Measurements from ENCODE around the gene ATP2A2. TPM values are rescaled to one million over a fixed set of nuclear protein-coding genes. Genes with fewer than 3 reads are reported as not detected.

Gene ATP2A2
- total and polyA plus RNA-seq, 2 of the 4 experiments (the other 2 are of a cell fraction): 166 to 225 TPM

DNA sequence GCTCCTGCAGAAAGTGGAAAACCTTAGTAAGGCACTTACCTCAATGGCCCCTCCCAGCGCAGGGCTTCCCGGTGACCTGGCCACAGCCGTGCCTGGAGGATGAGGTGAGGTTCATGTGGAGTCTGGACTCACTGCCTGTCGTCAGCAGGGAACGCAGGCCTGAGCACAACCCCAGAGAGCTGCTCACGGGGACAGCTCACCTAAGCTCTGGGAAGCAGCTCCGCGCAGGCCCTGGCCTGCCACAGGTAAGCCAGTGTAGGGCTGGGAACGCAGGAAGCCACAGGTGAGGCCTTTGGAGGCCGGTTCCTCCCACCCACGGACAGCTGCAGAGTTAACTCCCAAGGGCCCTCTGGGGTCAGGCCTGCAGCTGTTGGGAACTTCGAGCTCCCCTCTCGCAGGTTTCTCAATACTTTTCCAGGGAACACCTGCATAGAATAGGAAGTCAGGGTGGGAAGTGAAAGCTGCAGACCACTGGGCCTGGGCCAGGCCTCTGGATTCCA is 89.7 kb downstream of the ATP2A2 start:
- CTCF ChIA-PET: no interaction called here
- Histone ChIP-seq H3K27me3 (ENCODE audit: control insufficient read depth, insufficient read depth, low read length) (no peaks in the 10 kb centered on the region), H3K9ac (ENCODE audit: low read depth, low read length) (no peak overlapping the region), H3K4me2 (ENCODE audit: low read depth, low read length) (no peak overlapping the region), H3K56ac (ENCODE audit: extremely low read depth, insufficient read depth, low read length) (no peak overlapping the region), H3K36me3 (ENCODE audit: control insufficient read depth, insufficient read depth, low read length) (peaks cover 30% of the 10 kb centered on the region), H3K4me1 (ENCODE audit: control insufficient read depth, insufficient read depth, low read length) (peaks cover 13% of the 10 kb centered on the region), H4K5ac (ENCODE audit: low read depth, low read length) (no peak overlapping the region), H3K4ac (ENCODE audit: low read depth, low read length) (no peak overlapping the region), H3K27ac (ENCODE audit: insufficient read depth, low read length) (no peak overlapping the region), H2AFZ (replicated peaks; ENCODE audit: low read length, poor library complexity) (no peak overlapping the region), H3K18ac (ENCODE audit: low read depth, low read length) (no peak overlapping the region), H3K14ac (replicated peaks; ENCODE audit: low read depth, low read length) (no peak overlapping the region), H2BK20ac (ENCODE audit: low read depth, low read length) (no peak overlapping the region), H3K79me1 (ENCODE audit: low read depth in 1 of 2, low read length in 2 of 2) (peaks cover 3 to 5% of the 10 kb centered on the region in 2 experiments; a peak in 2 of 4 replicates), H4K20me1 (ENCODE audit: insufficient read depth, low read length) (no peaks in the 10 kb centered on the region; the same call in 1 of the 2 replicates), H4K8ac (ENCODE audit: low read depth in 2 of 2, low read length in 2 of 2) (no peak overlapping the region), H2AK9ac (replicated peaks; ENCODE audit: low read depth, low read length, poor library complexity) (no peak overlapping the region), H3K23ac (ENCODE audit: low read depth, low read length) (no peak overlapping the region), H2BK5ac (ENCODE audit: low read depth, low read length, poor library complexity, severe bottlenecking) (no peak overlapping the region), H2BK15ac (ENCODE audit: low read depth, low read length) (no peak overlapping the region), H2BK120ac (ENCODE audit: low read depth, low read length) (no peak overlapping the region), H3K9me1 (ENCODE audit: insufficient read depth, low read length) (peaks cover 6% of the 10 kb centered on the region; the same call in 1 of the 2 replicates), H3K4me3 (ENCODE audit: insufficient read depth, low read depth, low read length) (no peak overlapping the region), H2AK5ac (ENCODE audit: low read depth, low read length) (no peak overlapping the region), H4K91ac (ENCODE audit: insufficient read depth, low read depth, low read length) (no peak overlapping the region), H3K9me3 (ENCODE audit: control insufficient read depth, insufficient read depth, low read length) (no peaks in the 10 kb centered on the region)
- ATAC-seq (ENCODE audit: low read depth): no peak
- intact Hi-C loops (cut with micrococcal nuclease) (no loop called here), dilution Hi-C loops (cut with HindIII; ENCODE audit: low sequenced_read_pairs, unreplicated experiment) (no loop called here), in situ Hi-C loops (cut with MboI; ENCODE audit: low sequenced_read_pairs) (no loop called here)
- 100% methylated on average over 4 of the region's 13 CpGs; no CpG with 5 or more reads in 1 of the 2 experiments for WGBS, 2 experiments (ENCODE audit: extremely low coverage in 2 of 2, insufficient read length in 1 of 2)
- DNase-seq: no peak
- POLR2A ChIA-PET (ENCODE audit: unreplicated experiment): no interaction called here
- TF ChIP-seq, protein P1, sequence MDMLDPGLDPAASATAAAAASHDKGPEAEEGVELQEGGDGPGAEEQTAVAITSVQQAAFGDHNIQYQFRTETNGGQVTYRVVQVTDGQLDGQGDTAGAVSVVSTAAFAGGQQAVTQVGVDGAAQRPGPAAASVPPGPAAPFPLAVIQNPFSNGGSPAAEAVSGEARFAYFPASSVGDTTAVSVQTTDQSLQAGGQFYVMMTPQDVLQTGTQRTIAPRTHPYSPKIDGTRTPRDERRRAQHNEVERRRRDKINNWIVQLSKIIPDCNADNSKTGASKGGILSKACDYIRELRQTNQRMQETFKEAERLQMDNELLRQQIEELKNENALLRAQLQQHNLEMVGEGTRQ (IDR thresholded peaks at IDR 0.05; ENCODE audit: low read depth, low read length): no peak
- TF ChIP-seq SMC3 (IDR thresholded peaks at IDR 0.05; ENCODE audit: low read depth, low read length) (no peak), CHD1 (IDR thresholded peaks at IDR 0.05; ENCODE audit: low read depth, low read length) (no peak), MXI1 (IDR thresholded peaks at IDR 0.05; ENCODE audit: borderline replicate concordance, low read depth, low read length) (no peak), POLR2A (IDR thresholded peaks at IDR 0.05; ENCODE audit: low read depth, low read length) (no peak), CEBPB (IDR thresholded peaks at IDR 0.05; ENCODE audit: low read depth, low read length) (no peak), RAD21 (IDR thresholded peaks at IDR 0.05; ENCODE audit: low read length) (no peak), MAZ (IDR thresholded peaks at IDR 0.05; ENCODE audit: borderline replicate concordance, low read depth, low read length) (no peak), BHLHE40 (IDR thresholded peaks at IDR 0.05; ENCODE audit: low read depth, low read length) (no peak), RCOR1 (IDR thresholded peaks at IDR 0.05; ENCODE audit: insufficient replicate concordance, low read length) (no peak), FOS (IDR thresholded peaks at IDR 0.05; ENCODE audit: low read depth, low read length) (no peak), NFE2L2 (IDR thresholded peaks at IDR 0.05; ENCODE audit: low read depth, low read length) (no peak), MAFK (IDR thresholded peaks at IDR 0.05; ENCODE audit: low read depth, low read length) (no peak), RFX5 (IDR thresholded peaks at IDR 0.05; ENCODE audit: low read depth, low read length) (no peak)
- TF ChIP-seq, protein P2, sequence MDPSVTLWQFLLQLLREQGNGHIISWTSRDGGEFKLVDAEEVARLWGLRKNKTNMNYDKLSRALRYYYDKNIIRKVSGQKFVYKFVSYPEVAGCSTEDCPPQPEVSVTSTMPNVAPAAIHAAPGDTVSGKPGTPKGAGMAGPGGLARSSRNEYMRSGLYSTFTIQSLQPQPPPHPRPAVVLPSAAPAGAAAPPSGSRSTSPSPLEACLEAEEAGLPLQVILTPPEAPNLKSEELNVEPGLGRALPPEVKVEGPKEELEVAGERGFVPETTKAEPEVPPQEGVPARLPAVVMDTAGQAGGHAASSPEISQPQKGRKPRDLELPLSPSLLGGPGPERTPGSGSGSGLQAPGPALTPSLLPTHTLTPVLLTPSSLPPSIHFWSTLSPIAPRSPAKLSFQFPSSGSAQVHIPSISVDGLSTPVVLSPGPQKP (IDR thresholded peaks at IDR 0.05; ENCODE audit: borderline replicate concordance, low read depth, low read length): no peak
- TF ChIP-seq, protein P3, sequence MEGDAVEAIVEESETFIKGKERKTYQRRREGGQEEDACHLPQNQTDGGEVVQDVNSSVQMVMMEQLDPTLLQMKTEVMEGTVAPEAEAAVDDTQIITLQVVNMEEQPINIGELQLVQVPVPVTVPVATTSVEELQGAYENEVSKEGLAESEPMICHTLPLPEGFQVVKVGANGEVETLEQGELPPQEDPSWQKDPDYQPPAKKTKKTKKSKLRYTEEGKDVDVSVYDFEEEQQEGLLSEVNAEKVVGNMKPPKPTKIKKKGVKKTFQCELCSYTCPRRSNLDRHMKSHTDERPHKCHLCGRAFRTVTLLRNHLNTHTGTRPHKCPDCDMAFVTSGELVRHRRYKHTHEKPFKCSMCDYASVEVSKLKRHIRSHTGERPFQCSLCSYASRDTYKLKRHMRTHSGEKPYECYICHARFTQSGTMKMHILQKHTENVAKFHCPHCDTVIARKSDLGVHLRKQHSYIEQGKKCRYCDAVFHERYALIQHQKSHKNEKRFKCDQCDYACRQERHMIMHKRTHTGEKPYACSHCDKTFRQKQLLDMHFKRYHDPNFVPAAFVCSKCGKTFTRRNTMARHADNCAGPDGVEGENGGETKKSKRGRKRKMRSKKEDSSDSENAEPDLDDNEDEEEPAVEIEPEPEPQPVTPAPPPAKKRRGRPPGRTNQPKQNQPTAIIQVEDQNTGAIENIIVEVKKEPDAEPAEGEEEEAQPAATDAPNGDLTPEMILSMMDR (conservative IDR thresholded peaks at IDR 0.05; ENCODE audit: low read depth, low read length): no peak
- BruUV-seq (replicated peaks): no TSS peak
